Fibroblast of lung (primary cell): Measurements from ENCODE around the gene ZP3.
"Not testable (repeated sequence)": the region's sequence is repeated elsewhere in the genome, so short reads cannot be mapped to it uniquely, and the experiment has no call there.

Experiments
- CTCF ChIP-seq, 2 donors: IDR thresholded peaks in 1 of 2; conservative IDR thresholded peaks in 1 of 2; 1 replicate in 1 of 2; 2 replicates in 1 of 2; pipeline ENCODE4 v1.5.1; 2011 to 2012; ENCODE audit warnings: low read length in 2 of 2, control low read depth in 1 of 2, inconsistent platforms in 1 of 2, low read depth in 1 of 2, mild to moderate bottlenecking in 1 of 2
- EZH2 ChIP-seq: IDR thresholded peaks from 2 replicates; pipeline ENCODE4 v1.5.1; 2012; ENCODE audit warnings: low read length, control low read depth, mild to moderate bottlenecking; ENCODE audit errors: missing control alignments

DNA sequence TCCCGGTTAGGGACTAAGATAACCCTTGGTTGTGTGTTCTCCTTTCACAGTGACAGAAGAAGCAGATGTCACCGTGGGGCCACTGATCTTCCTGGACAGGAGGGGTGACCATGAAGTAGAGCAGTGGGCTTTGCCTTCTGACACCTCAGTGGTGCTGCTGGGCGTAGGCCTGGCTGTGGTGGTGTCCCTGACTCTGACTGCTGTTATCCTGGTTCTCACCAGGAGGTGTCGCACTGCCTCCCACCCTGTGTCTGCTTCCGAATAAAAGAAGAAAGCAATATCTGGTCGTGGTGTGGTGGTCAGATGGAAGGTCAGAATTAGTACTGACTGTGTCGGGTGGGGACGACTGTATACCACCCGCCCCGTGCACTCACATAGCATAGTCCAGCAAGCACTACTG, 17.0 kb downstream of the ZP3 start:
- TF ChIP-seq CTCF (conservative IDR thresholded peaks at IDR 0.05 in 1 of 2, IDR thresholded peaks at IDR 0.05 in 1 of 2; ENCODE audit: low read depth in 1 of 2, low read length in 2 of 2); EZH2: not testable (repeated sequence)
